Measurements from ENCODE around the gene SMC1B. TPM values are rescaled to one million over a fixed set of nuclear protein-coding genes. Genes with fewer than 3 reads are reported as not detected.

The SMC1B gene
- total and polyA plus RNA-seq, 2 of the 8 experiments (the other 6 are each of a cell fraction or from before 2014, with no cell fraction given): 0.02 TPM; not detected in 1

GRCh38 chr22:45398214-45398613 lies 15.2 kb downstream of the SMC1B start:
- H3K79me2 ChIP-seq (ENCODE audit: control insufficient read depth in 1 of 2, insufficient read depth in 2 of 2, low read length in 2 of 2): no peaks in the 10 kb centered on the region
- no peaks in the 10 kb centered on the region for H3K79me1 ChIP-seq (ENCODE audit: low read depth, low read length)
- H2BK5ac ChIP-seq (ENCODE audit: low read depth, low read length): no peak overlapping the region
- 86% methylated on average over 13 of the region's 13 CpGs; no CpG with 5 or more reads in 1 of the 2 experiments for WGBS, 2 experiments (ENCODE audit: extremely low coverage in 1 of 2, insufficient coverage in 1 of 2, insufficient read length in 1 of 2, insufficient replicate concordance in 2 of 2, low coverage in 1 of 2, low lambda C conversion rate in 2 of 2, missing lambda C conversion rate in 1 of 2)
- no peak overlapping the region for H3K9ac ChIP-seq (replicated peaks in 1 of 4; ENCODE audit: extremely low read depth in 1 of 4, low read depth in 3 of 4, low read length in 3 of 4)
- no peaks in the 10 kb centered on the region for H4K20me1 ChIP-seq (replicated peaks in 1 of 2; ENCODE audit: control insufficient read depth in 1 of 2, insufficient read depth in 2 of 2, low read length in 2 of 2)
- H3K56ac ChIP-seq (replicated peaks; ENCODE audit: insufficient read length, low read depth, low read length): no peak overlapping the region
- no peak overlapping the region for H3K14ac ChIP-seq (ENCODE audit: insufficient read length)
- H3K4me2 ChIP-seq (ENCODE audit: insufficient read depth in 1 of 2, low read depth in 2 of 2, low read length in 2 of 2): no peak overlapping the region
- no peaks in the 10 kb centered on the region for H3K23me2 ChIP-seq (ENCODE audit: low read depth, low read length)
- H2BK15ac ChIP-seq (ENCODE audit: low read length): no peak overlapping the region
- H3K23ac ChIP-seq (ENCODE audit: insufficient read length): no peak overlapping the region
- H3K4ac ChIP-seq (replicated peaks; ENCODE audit: insufficient read length, low read depth, low read length): no peak overlapping the region
- H3K4me1 ChIP-seq (replicated peaks in 1 of 4; ENCODE audit: control insufficient read depth in 3 of 4, insufficient read depth in 4 of 4, low read length in 3 of 4): no peaks in the 10 kb centered on the region
- no peaks in the 10 kb centered on the region; a peak in 1 of 7 replicates for H3K27me3 ChIP-seq (replicated peaks in 1 of 4; ENCODE audit: control insufficient read depth in 3 of 4, extremely low read depth in 1 of 4, insufficient read depth in 3 of 4, low read length in 3 of 4)
- H4K5ac ChIP-seq (ENCODE audit: insufficient read length, low read depth, low read length): no peak overlapping the region
- POLR2A ChIA-PET (ENCODE audit: partially characterized antibody): interaction anchor here (0.7 to 1.1 kb wide), 4 partner anchors 9 to 105 kb away, joined by 3 to 4 read pairs (median 3); partner anchors contain the start of genes FBLN1, RIBC2 and SMC1B
- no peak overlapping the region for H2AK5ac ChIP-seq (ENCODE audit: low read depth, low read length)
- H2AFZ ChIP-seq (ENCODE audit: low read length): peak overlapping the region; percentile 94; the same call in 1 of the 2 replicates
- H3K36me3 ChIP-seq (ENCODE audit: control insufficient read depth in 2 of 4, insufficient read depth in 4 of 4, low read length in 3 of 4): no peaks in the 10 kb centered on the region
- no peak overlapping the region for H2BK20ac ChIP-seq (ENCODE audit: low read length)
- H4K8ac ChIP-seq (ENCODE audit: extremely low read depth, insufficient read depth, low read length): no peak overlapping the region; the same call in 1 of the 2 replicates
- no peak overlapping the region for H2BK12ac ChIP-seq (ENCODE audit: low read depth, low read length)
- no peak overlapping the region for H3K18ac ChIP-seq (ENCODE audit: extremely low read depth, low read length)
- H2BK120ac ChIP-seq (replicated peaks; ENCODE audit: low read depth, low read length): no peak overlapping the region
- FAIRE-seq: no peak
- H4K91ac ChIP-seq (replicated peaks; ENCODE audit: insufficient read length, low read length): no peak overlapping the region
- DNase-seq (ENCODE audit: low read depth in 1 of 2, low spot score in 2 of 2): no peak
- H3K27ac ChIP-seq (ENCODE audit: low read depth, low read length): no peak overlapping the region
- no peak overlapping the region for H3K4me3 ChIP-seq (ENCODE audit: extremely low read depth in 1 of 4, insufficient read depth in 2 of 4, low read depth in 3 of 4, low read length in 4 of 4)
- no peaks in the 10 kb centered on the region for H3K9me3 ChIP-seq (ENCODE audit: insufficient read depth in 2 of 2, low read depth in 1 of 2, low read length in 1 of 2)
- CTCF ChIA-PET (ENCODE audit: partially characterized antibody): interaction anchor here (0.6 to 1.6 kb wide), 17 partner anchors 12 to 295 kb away, joined by 3 to 7 read pairs (median 3); partner anchors contain the start of genes RIBC2 and SMC1B
- no peak for TF ChIP-seq JUND (IDR thresholded peaks at IDR 0.05; ENCODE audit: low read length)
- TF ChIP-seq CTCF (IDR thresholded peaks at IDR 0.05; ENCODE audit: control extremely low read depth in 1 of 3, insufficient read depth in 1 of 3, low read depth in 1 of 3, low read length in 3 of 3): no peak
- TF ChIP-seq SRF (IDR thresholded peaks at IDR 0.05; ENCODE audit: low read depth, low read length): no peak
- TF ChIP-seq ATF3 (IDR thresholded peaks at IDR 0.05; ENCODE audit: insufficient read depth, low read depth, low read length): no peak
- no peak for TF ChIP-seq FOSL1 (IDR thresholded peaks at IDR 0.05; ENCODE audit: insufficient read depth, low read depth, low read length)
- no peak for TF ChIP-seq SP2 (IDR thresholded peaks at IDR 0.05; ENCODE audit: low read length)
